Lower leg skin (tissue), 4 donors: Measurements from ENCODE around the gene N4BP2L1. TPM values are rescaled to one million over a fixed set of nuclear protein-coding genes. Genes with fewer than 3 reads are reported as not detected.

Source experiments
- DNase-seq, 2 donors: peaks; one replicate each; pipeline ENCODE4 v3.0.0-alpha.2; 2019; ENCODE audit warnings: low spot score in 2 of 2
- H3K4me3 ChIP-seq: fragments of 200-600 bp; sonication (generic); 2 replicates; pipeline ENCODE4 v1.5.1; 2017; ENCODE audit warnings: mild to moderate bottlenecking, low read depth; ENCODE audit not compliant: poor library complexity, severe bottlenecking
- POLR2A ChIP-seq, 2 donors: fragments of 450-650 bp; IDR thresholded peaks; one replicate each; pipeline ENCODE4 v1.6.1; 2016 to 2017; ENCODE audit warnings: antibody characterized with exemption in 2 of 2, mild to moderate bottlenecking in 1 of 2, moderate library complexity in 1 of 2
- WGBS, 2 donors: methylation state at CpG; one replicate each; pipeline ENCODE4 v1.1.5; 2018; 5-methylcytosine and 5-hydroxymethylcytosine counted together
- intact Hi-C: fragments of 100-400 bp; cut with DNase I; formaldehyde crosslinking; loops from one replicate; pipeline ENCODE4 v1.15.0; 2023; ENCODE audit warnings: low total_unique reads
- total RNA-seq, 4 donors: library from RNA; depleted of rRNA; stranded (reverse); fragments of >200 nt; gene quantifications; one replicate each; pipeline ENCODE4 v1.1.0, GENCODE V29; 2016
- TF ChIP-seq, protein P1 (sequence below), 3 donors: fragments of 450-650 bp; IDR thresholded peaks; one replicate each; pipeline ENCODE4 v1.5.1; 2016; ENCODE audit warnings: antibody characterized with exemption in 3 of 3, mild to moderate bottlenecking in 3 of 3, moderate library complexity in 2 of 3

The N4BP2L1 gene
- 10 to 100 TPM; 29.8 to 66.0 (median 46.3) TPM for total RNA-seq

GRCh38 chr13:32427852-32428580, at the start of gene N4BP2L1:
N4BP2L1 (minus strand) TSS chr13:32428130; CDS start chr13:32428082, 48 bp downstream.
- peak within 1 kb of the TSS; percentile 74 for H3K4me3 ChIP-seq
- DNase-seq = peak; percentile 79 to 97
- TF ChIP-seq, protein P1, sequence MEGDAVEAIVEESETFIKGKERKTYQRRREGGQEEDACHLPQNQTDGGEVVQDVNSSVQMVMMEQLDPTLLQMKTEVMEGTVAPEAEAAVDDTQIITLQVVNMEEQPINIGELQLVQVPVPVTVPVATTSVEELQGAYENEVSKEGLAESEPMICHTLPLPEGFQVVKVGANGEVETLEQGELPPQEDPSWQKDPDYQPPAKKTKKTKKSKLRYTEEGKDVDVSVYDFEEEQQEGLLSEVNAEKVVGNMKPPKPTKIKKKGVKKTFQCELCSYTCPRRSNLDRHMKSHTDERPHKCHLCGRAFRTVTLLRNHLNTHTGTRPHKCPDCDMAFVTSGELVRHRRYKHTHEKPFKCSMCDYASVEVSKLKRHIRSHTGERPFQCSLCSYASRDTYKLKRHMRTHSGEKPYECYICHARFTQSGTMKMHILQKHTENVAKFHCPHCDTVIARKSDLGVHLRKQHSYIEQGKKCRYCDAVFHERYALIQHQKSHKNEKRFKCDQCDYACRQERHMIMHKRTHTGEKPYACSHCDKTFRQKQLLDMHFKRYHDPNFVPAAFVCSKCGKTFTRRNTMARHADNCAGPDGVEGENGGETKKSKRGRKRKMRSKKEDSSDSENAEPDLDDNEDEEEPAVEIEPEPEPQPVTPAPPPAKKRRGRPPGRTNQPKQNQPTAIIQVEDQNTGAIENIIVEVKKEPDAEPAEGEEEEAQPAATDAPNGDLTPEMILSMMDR (IDR thresholded peaks at IDR 0.05) = no peak
- TF ChIP-seq POLR2A (IDR thresholded peaks at IDR 0.05) = peak in 1 of 2 donors; percentile 76
- WGBS, 2 donors = 0 to 1% methylated on average over 7 to 29 of the region's 40 CpGs
- intact Hi-C loops = no loop called here

- intact Hi-C loops = no loop called here
- 84 to 94% methylated on average over 5 of the region's 5 CpGs for WGBS, 2 donors
- H3K4me3 ChIP-seq = no peak overlapping the region
- DNase-seq = no peak
- no peak for TF ChIP-seq POLR2A (IDR thresholded peaks at IDR 0.05)
- TF ChIP-seq, protein P1 (IDR thresholded peaks at IDR 0.05) = no peak
Measured at GRCh38 chr13:32476892-32477291, 49.0 kb upstream of the N4BP2L1 start.

DNA sequence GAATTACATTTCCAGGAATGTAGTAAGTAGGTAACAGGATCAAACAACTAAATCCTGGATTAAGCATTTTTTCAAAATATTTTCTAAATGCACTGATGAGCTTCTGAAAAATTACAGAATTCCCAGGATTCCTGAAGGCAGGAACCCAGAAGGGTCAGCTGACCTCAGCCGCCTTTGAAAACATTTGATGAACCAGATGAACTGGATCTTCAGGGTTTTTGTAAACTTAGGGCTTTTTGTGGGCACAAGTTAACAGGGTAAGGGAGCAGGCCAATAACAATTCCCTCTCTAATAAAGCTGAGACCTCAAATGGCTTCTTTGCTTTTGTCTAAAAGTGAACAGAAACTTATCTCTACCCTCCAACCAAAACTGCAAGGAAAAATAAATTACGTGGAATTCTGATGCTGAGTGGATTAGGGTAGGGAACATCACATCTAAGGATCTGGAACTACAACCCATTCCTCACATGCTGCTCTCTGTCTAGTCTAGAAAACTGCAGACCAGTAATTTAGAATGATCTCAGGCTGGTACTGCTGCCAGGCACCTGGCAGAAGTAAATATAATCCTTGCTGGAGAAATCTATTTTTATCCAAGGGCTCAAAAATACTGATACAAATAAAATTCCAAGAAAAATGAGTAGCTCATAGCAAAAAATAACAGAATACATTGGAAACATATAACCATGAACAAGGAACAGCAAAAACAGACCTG, 48.2 kb upstream of the N4BP2L1 start:
- no peak for TF ChIP-seq POLR2A (IDR thresholded peaks at IDR 0.05)
- TF ChIP-seq, protein P1 (IDR thresholded peaks at IDR 0.05) = no peak
- intact Hi-C loops = no loop called here
- 67 to 70% methylated on average over 2 of the region's 2 CpGs for WGBS, 2 donors

DNA sequence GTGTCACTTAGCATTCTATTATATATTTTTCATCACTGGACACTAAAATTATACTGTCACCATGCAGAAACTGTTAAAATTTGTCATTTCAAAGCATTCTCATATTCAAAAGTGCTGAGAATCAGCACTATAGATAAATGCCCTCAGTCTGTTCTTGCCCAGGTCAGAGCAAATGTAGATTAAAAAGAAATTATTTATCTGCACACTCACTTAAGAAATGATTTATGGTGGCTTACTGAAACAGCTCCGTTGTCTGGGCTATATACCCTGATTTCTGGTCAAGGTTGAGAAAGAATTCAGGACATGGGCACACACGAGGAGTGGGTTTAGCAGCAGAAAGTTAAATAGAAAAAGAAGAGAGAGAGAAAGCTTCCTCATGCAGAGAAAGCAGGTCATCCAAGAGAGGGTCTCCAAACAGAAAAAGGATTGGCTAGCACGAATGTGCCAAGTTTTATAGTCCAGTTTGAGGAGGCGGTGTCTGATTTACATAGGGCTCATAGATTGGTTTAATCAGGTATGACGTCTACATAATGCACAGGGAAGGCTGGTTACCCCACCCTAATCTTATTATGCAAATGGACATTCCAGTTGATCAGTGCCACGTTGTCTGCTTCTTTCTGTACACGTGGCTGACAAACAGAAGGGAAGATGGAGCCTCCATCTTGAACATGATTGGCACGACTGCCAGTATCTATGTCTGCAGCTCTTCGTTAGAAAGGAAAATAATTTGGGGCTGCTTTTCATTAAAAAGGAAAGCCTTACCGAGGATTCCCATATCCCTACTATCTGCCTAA, 47.3 kb upstream of the N4BP2L1 start:
- intact Hi-C loops = no loop called here
- no peak overlapping the region for H3K4me3 ChIP-seq
- no peak for DNase-seq
- TF ChIP-seq POLR2A (IDR thresholded peaks at IDR 0.05) = no peak
- TF ChIP-seq, protein P1 (IDR thresholded peaks at IDR 0.05) = no peak
- WGBS, 2 donors = 71 to 75% methylated on average over 10 of the region's 10 CpGs

More for the DNA sequence above, 48.2 kb upstream of the N4BP2L1 start:
- DNase-seq = no peak
- H3K4me3 ChIP-seq = no peak overlapping the region

GRCh38 chr13:32473650-32474049, 45.7 kb upstream of the N4BP2L1 start:
- intact Hi-C loops = no loop called here
- 86 to 90% methylated on average over 1 of the region's 1 CpG for WGBS, 2 donors
- TF ChIP-seq, protein P1 (IDR thresholded peaks at IDR 0.05) = no peak
- TF ChIP-seq POLR2A (IDR thresholded peaks at IDR 0.05) = no peak
- DNase-seq = no peak
- no peak overlapping the region for H3K4me3 ChIP-seq
